ENCODE measurements around the gene NECTIN1. TPM values are rescaled to one million over a fixed set of nuclear protein-coding genes. Genes with fewer than 3 reads are reported as not detected.
A peak's percentile ranks its signal among the peaks of the same experiment; 100 is the strongest.

The NECTIN1 gene
- total RNA-seq, 1 experiment from 2014 or later, result 23.8 TPM

GRCh38 chr11:119676461-119677020 is 52.5 kb downstream of the NECTIN1 start:
- Histone ChIP-seq H4K20me1 (ENCODE audit: insufficient read depth) (no peaks in the 10 kb centered on the region), H3K36me3 (ENCODE audit: control insufficient read depth in 1 of 2, insufficient read depth in 2 of 2, low read length in 2 of 2) (peaks cover 6 to 12% of the 10 kb centered on the region in 2 experiments; a peak in 3 of 4 replicates), H3K9me3 (ENCODE audit: control insufficient read depth in 1 of 2, insufficient read depth in 1 of 2, low read depth in 1 of 2, low read length in 2 of 2) (no peaks in the 10 kb centered on the region; a peak in 1 of 4 replicates), H3K79me2 (ENCODE audit: insufficient read depth, low read length) (no peaks in the 10 kb centered on the region), H2AFZ (ENCODE audit: low read depth, low read length, poor library complexity, severe bottlenecking) (no peak overlapping the region), H3K9me2 (ENCODE audit: insufficient read depth) (no peaks in the 10 kb centered on the region), H3K9ac (ENCODE audit: low read length) (no peak overlapping the region), H3K4me2 (ENCODE audit: low read length) (peak overlapping the region; percentile 24), H3K4me3 (replicated peaks in 1 of 2; ENCODE audit: low read depth in 1 of 2, low read length in 2 of 2) (no peak overlapping the region), H3K27me3 (ENCODE audit: insufficient read depth, low read length) (no peaks in the 10 kb centered on the region), H3K4me1 (ENCODE audit: control insufficient read depth in 1 of 2, insufficient read depth in 2 of 2, low read length in 2 of 2) (peaks cover 2 to 26% of the 10 kb centered on the region in 2 experiments; a peak in 2 of 4 replicates), H3K27ac (ENCODE audit: low read depth, low read length) (no peak overlapping the region)
- TF ChIP-seq FOSL1 (IDR thresholded peaks at IDR 0.05; ENCODE audit: low read depth) (peak; percentile 68), ATF3 (IDR thresholded peaks at IDR 0.05) (no peak)
- DNase-seq (ENCODE audit: low read depth, low spot score), result no peak
- no peak for ATAC-seq
- no TSS peak for BruUV-seq (replicated peaks)
- ChIA-PET POLR2A (no interaction called here), RAD21 (ENCODE audit: low non-redundant PET in 1 of 2, low total read pairs in 2 of 2, uncharacterized antibody in 2 of 2, unreplicated experiment in 2 of 2) (no interaction called here), CTCF (no interaction called here)
- intact Hi-C loops (cut with micrococcal nuclease), result no loop called here

GRCh38 chr11:119673759-119674336 is 55.2 kb downstream of the NECTIN1 start:
- DNase-seq (ENCODE audit: low read depth, low spot score) (no peak), ATAC-seq (0 out of 2 replicates have a peak, but pooled peaks have one; percentile 33)
- no peaks in the 10 kb centered on the region for H3K79me2 ChIP-seq (ENCODE audit: insufficient read depth, low read length)
- H3K4me2 ChIP-seq (ENCODE audit: low read length), result no peak overlapping the region
- ChIA-PET CTCF (no interaction called here), POLR2A (no interaction called here), RAD21 (ENCODE audit: low non-redundant PET in 1 of 2, low total read pairs in 2 of 2, uncharacterized antibody in 2 of 2, unreplicated experiment in 2 of 2) (no interaction called here)
- peaks cover 2 to 18% of the 10 kb centered on the region in 2 experiments; a peak in 2 of 4 replicates for H3K4me1 ChIP-seq (ENCODE audit: control insufficient read depth in 1 of 2, insufficient read depth in 2 of 2, low read length in 2 of 2)
- H3K27me3 ChIP-seq (ENCODE audit: insufficient read depth, low read length), result no peaks in the 10 kb centered on the region
- H3K27ac ChIP-seq (ENCODE audit: low read depth, low read length), result no peak overlapping the region
- H3K9me3 ChIP-seq (ENCODE audit: control insufficient read depth in 1 of 2, insufficient read depth in 1 of 2, low read depth in 1 of 2, low read length in 2 of 2), result no peaks in the 10 kb centered on the region; a peak in 1 of 4 replicates
- no peaks in the 10 kb centered on the region for H3K9me2 ChIP-seq (ENCODE audit: insufficient read depth)
- H2AFZ ChIP-seq (ENCODE audit: low read depth, low read length, poor library complexity, severe bottlenecking), result no peak overlapping the region
- no peak overlapping the region for H3K9ac ChIP-seq (ENCODE audit: low read length)
- BruUV-seq (replicated peaks), result no TSS peak
- intact Hi-C loops (cut with micrococcal nuclease), result no loop called here
- peaks cover 6 to 12% of the 10 kb centered on the region in 2 experiments; a peak in 3 of 4 replicates for H3K36me3 ChIP-seq (ENCODE audit: control insufficient read depth in 1 of 2, insufficient read depth in 2 of 2, low read length in 2 of 2)
- H3K4me3 ChIP-seq (replicated peaks in 1 of 2; ENCODE audit: low read depth in 1 of 2, low read length in 2 of 2), result no peak overlapping the region
- no peaks in the 10 kb centered on the region for H4K20me1 ChIP-seq (ENCODE audit: insufficient read depth)
- TF ChIP-seq CTCF (IDR thresholded peaks at IDR 0.05 in 2 of 3, conservative IDR thresholded peaks at IDR 0.05 in 1 of 3; ENCODE audit: borderline replicate concordance in 1 of 3, insufficient read depth in 1 of 3, low read depth in 2 of 3, low read length in 2 of 3) (0 out of 6 replicates have a peak, but pooled peaks of 1 of the 3 experiments have one; percentile 27), ZFX (IDR thresholded peaks at IDR 0.05) (no peak), MAX (IDR thresholded peaks at IDR 0.05) (no peak), RAD21 (IDR thresholded peaks at IDR 0.05; ENCODE audit: low read depth) (peak; percentile 54)

Measured in HCT116 (cell line).